SU-DHL-6 (cell line): ENCODE data around the gene NR1H4.

ENCODE experiments used
- CTCF ChIP-seq: fragments of 200-600 bp; sonication (generic); IDR thresholded peaks from one replicate; pipeline ENCODE4 v1.5.1; 2017; ENCODE audit warnings: antibody characterized with exemption, mild to moderate bottlenecking, low read length, moderate library complexity; ENCODE audit not compliant: insufficient read depth, poor library complexity, severe bottlenecking
- EZH2phosphoT487 ChIP-seq: fragments of 200-600 bp; sonication (generic), shearing (Covaris generic); conservative IDR thresholded peaks from 2 replicates; pipeline ENCODE4 v1.6.1; 2018; ENCODE audit warnings: mild to moderate bottlenecking, antibody characterized with exemption, low read length, moderate library complexity, mixed read lengths

- TF ChIP-seq CTCF (no peak), EZH2phosphoT487 (no peak)
These were observed 137.2 kb downstream of the NR1H4 start for GRCh38 chr12:100610666-100611430.
